ENCODE measurements around the gene TMTC2. TPM values are rescaled to one million over a fixed set of nuclear protein-coding genes. Genes with fewer than 3 reads are reported as not detected.

The TMTC2 gene
- polyA plus RNA-seq, 1 experiment = 5.6 TPM

GRCh38 chr12:82696543-82696942 is 9.8 kb downstream of the TMTC2 start:
- ChIA-PET POLR2A (no interaction called here), CTCF (interaction anchor here (0.6 to 1.6 kb wide), 2 partner anchors 10 to 290 kb away, joined by 3 to 5 read pairs; partner anchors contain the start of gene TMTC2)
- no peak for TF ChIP-seq CTCF (IDR thresholded peaks at IDR 0.05; ENCODE audit: insufficient read depth, low read depth, low read length)
- Histone ChIP-seq H3K4me3 (ENCODE audit: low read depth, low read length) (no peak overlapping the region), H3K27me3 (ENCODE audit: control insufficient read depth, insufficient read depth, low read length) (no peaks in the 10 kb centered on the region), H3K36me3 (ENCODE audit: control insufficient read depth, insufficient read depth, low read length) (no peaks in the 10 kb centered on the region)
- DNase-seq (ENCODE audit: low read depth) = no peak

GRCh38 chr12:82698708-82699564 is 12.2 kb downstream of the TMTC2 start:
- no peaks in the 10 kb centered on the region for H3K27me3 ChIP-seq (ENCODE audit: control insufficient read depth, insufficient read depth, low read length)
- no peaks in the 10 kb centered on the region for H3K36me3 ChIP-seq (ENCODE audit: control insufficient read depth, insufficient read depth, low read length)
- DNase-seq (ENCODE audit: low read depth) = no peak
- no peak for TF ChIP-seq CTCF (IDR thresholded peaks at IDR 0.05; ENCODE audit: insufficient read depth, low read depth, low read length)
- CTCF ChIA-PET = interaction anchor here (1.4 kb wide), 1 partner anchor 7 kb away, joined by 4 read pairs; no protein-coding TSS in a partner anchor
- no peak overlapping the region for H3K4me3 ChIP-seq (ENCODE audit: low read depth, low read length)
- POLR2A ChIA-PET = no interaction called here

- DNase-seq (ENCODE audit: low read depth) = no peak
- POLR2A ChIA-PET = no interaction called here
- CTCF ChIA-PET = interaction anchor here (1.3 kb wide), 1 partner anchor 8 kb away, joined by 4 read pairs; no protein-coding TSS in a partner anchor
- H3K4me3 ChIP-seq (ENCODE audit: low read depth, low read length) = no peak overlapping the region
- TF ChIP-seq CTCF (IDR thresholded peaks at IDR 0.05; ENCODE audit: insufficient read depth, low read depth, low read length) = no peak
- no peaks in the 10 kb centered on the region for H3K36me3 ChIP-seq (ENCODE audit: control insufficient read depth, insufficient read depth, low read length)
- no peaks in the 10 kb centered on the region for H3K27me3 ChIP-seq (ENCODE audit: control insufficient read depth, insufficient read depth, low read length)
Observed at GRCh38 chr12:82705774-82706173, 19.1 kb downstream of the TMTC2 start.

GRCh38 chr12:82708061-82708879 is 21.6 kb downstream of the TMTC2 start:
- POLR2A ChIA-PET = no interaction called here
- no peak for TF ChIP-seq CTCF (IDR thresholded peaks at IDR 0.05; ENCODE audit: insufficient read depth, low read depth, low read length)
- DNase-seq (ENCODE audit: low read depth) = no peak
- Histone ChIP-seq H3K4me3 (ENCODE audit: low read depth, low read length) (no peak overlapping the region), H3K36me3 (ENCODE audit: control insufficient read depth, insufficient read depth, low read length) (no peaks in the 10 kb centered on the region), H3K27me3 (ENCODE audit: control insufficient read depth, insufficient read depth, low read length) (no peaks in the 10 kb centered on the region)
- CTCF ChIA-PET = no interaction called here

- ChIA-PET POLR2A (no interaction called here), CTCF (interaction anchor here (0.9 kb wide), 1 partner anchor 12 kb away, joined by 4 read pairs; no protein-coding TSS in a partner anchor)
- no peak for DNase-seq (ENCODE audit: low read depth)
- Histone ChIP-seq H3K36me3 (ENCODE audit: control insufficient read depth, insufficient read depth, low read length) (no peaks in the 10 kb centered on the region), H3K4me3 (ENCODE audit: low read depth, low read length) (no peak overlapping the region), H3K27me3 (ENCODE audit: control insufficient read depth, insufficient read depth, low read length) (no peaks in the 10 kb centered on the region)
- no peak for TF ChIP-seq CTCF (IDR thresholded peaks at IDR 0.05; ENCODE audit: insufficient read depth, low read depth, low read length)
Observed at GRCh38 chr12:82709794-82710355, 23.2 kb downstream of the TMTC2 start.

Measured in BJ (cell line).